Ascending aorta (tissue), 2 donors: Measurements from ENCODE around the gene CCND1. TPM values are rescaled to one million over a fixed set of nuclear protein-coding genes. Genes with fewer than 3 reads are reported as not detected.

ENCODE experiments used
- DNase-seq, 2 donors: peaks; one replicate each; pipeline ENCODE4 v3.0.0-alpha.2; 2019; ENCODE audit warnings: low spot score in 2 of 2
- H3K27ac ChIP-seq, 2 donors: fragments of 200-600 bp; sonication (generic); one replicate each; pipeline ENCODE4 v1.5.1; 2016 to 2017; ENCODE audit warnings: mild to moderate bottlenecking in 1 of 2
- H3K27me3 ChIP-seq: fragments of 200-600 bp; sonication (generic); one replicate; pipeline ENCODE4 v1.5.1; 2017
- H3K36me3 ChIP-seq, 2 donors: fragments of 200-600 bp; sonication (generic); one replicate each; pipeline ENCODE4 v1.5.1; 2016
- H3K4me1 ChIP-seq, 2 donors: fragments of 200-600 bp; sonication (generic); one replicate each; pipeline ENCODE4 v1.5.1; 2016 to 2017; ENCODE audit warnings: mild to moderate bottlenecking in 1 of 2
- H3K4me3 ChIP-seq, 2 donors: fragments of 200-600 bp; sonication (generic); one replicate each; pipeline ENCODE4 v1.5.1; 2016 to 2017; ENCODE audit warnings: mild to moderate bottlenecking in 1 of 2
- H3K9me3 ChIP-seq, 2 donors: fragments of 200-600 bp; sonication (generic); one replicate each; pipeline ENCODE4 v1.5.1; 2016
- CTCF ChIP-seq, 3 experiments: fragments of 200-600 bp in 2 of 3; fragments of 450-650 bp in 1 of 3; sonication (generic) in 2 of 3; IDR thresholded peaks; one replicate each; pipeline ENCODE4 v1.5.1; 2016 to 2019; ENCODE audit warnings: antibody characterized with exemption in 3 of 3, mild to moderate bottlenecking in 1 of 3, moderate library complexity in 1 of 3
- intact Hi-C: fragments of 100-400 bp; cut with DNase I; formaldehyde crosslinking; loops from one replicate; pipeline ENCODE4 v1.15.1; 2023
- total RNA-seq: library from RNA; depleted of rRNA; stranded (reverse); fragments of >200 nt; gene quantifications from one replicate; pipeline ENCODE4 v1.1.0, GENCODE V29; 2016

CCND1 gene
- total RNA-seq, 1 donor from 2014 or later = 90.6 TPM

- TF ChIP-seq CTCF (IDR thresholded peaks at IDR 0.05) = peak; percentile 77 to 98 (median 91)
- H3K36me3 ChIP-seq = peaks cover 5 to 18% of the 10 kb centered on the region in 2 donors
- peaks cover 10 to 35% of the 10 kb centered on the region in 2 donors for H3K4me1 ChIP-seq
- peak overlapping the region; percentile 88 for H3K4me3 ChIP-seq
- no peaks in the 10 kb centered on the region for H3K27me3 ChIP-seq
- peak in 1 of 2 donors; percentile 86 for DNase-seq
- H3K9me3 ChIP-seq = no peaks in the 10 kb centered on the region
- intact Hi-C loops = loop anchor here (1.0 to 5.0 kb wide), 8 partner anchors 146 to 801 kb away; partner anchors contain the start of gene CPT1A
- H3K27ac ChIP-seq = peak overlapping the region; percentile 77 to 84
Observed at GRCh38 chr11:69642913-69643632, 2.1 kb downstream of the CCND1 start.

DNA sequence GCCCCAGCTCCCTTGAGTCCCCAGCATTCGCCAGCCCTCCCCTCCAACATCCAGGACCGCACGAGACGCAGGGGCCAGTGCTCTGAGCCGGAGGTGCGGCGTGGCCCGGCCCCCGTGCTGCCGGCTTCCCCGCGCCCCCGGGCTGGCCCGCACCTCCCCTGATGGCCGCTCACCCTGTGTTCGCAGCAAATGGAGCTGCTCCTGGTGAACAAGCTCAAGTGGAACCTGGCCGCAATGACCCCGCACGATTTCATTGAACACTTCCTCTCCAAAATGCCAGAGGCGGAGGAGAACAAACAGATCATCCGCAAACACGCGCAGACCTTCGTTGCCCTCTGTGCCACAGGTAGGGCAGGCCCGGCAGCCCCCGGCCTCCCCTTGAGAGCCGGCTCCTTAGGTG is 2.7 kb downstream of the CCND1 start:
- no peaks in the 10 kb centered on the region for H3K27me3 ChIP-seq
- H3K4me1 ChIP-seq = peaks cover 5 to 30% of the 10 kb centered on the region in 2 donors

GRCh38 chr11:69644071-69644961 is 3.4 kb downstream of the CCND1 start:
- Histone ChIP-seq H3K27ac (peak overlapping the region; percentile 47 to 49), H3K27me3 (no peaks in the 10 kb centered on the region), H3K4me3 (peak overlapping the region; percentile 88), H3K9me3 (no peaks in the 10 kb centered on the region), H3K36me3 (peaks cover 11 to 31% of the 10 kb centered on the region in 2 donors), H3K4me1 (peaks cover 5 to 28% of the 10 kb centered on the region in 2 donors)
- peak in 1 of 2 donors; percentile 76 for DNase-seq
- intact Hi-C loops = loop anchor here (2.0 to 5.0 kb wide), 3 partner anchors 26 to 802 kb away; partner anchors contain the start of gene CPT1A
- TF ChIP-seq CTCF (IDR thresholded peaks at IDR 0.05) = peak; percentile 19 to 38 (median 37)

More for the DNA sequence above, 2.7 kb downstream of the CCND1 start:
- intact Hi-C loops = loop anchor here (1.0 to 5.0 kb wide), 9 partner anchors 27 to 801 kb away; partner anchors contain the start of gene CPT1A
- no peak for DNase-seq
- peak overlapping the region; percentile 88 for H3K4me3 ChIP-seq
- H3K27ac ChIP-seq = peak overlapping the region; percentile 33 to 49
- no peaks in the 10 kb centered on the region for H3K9me3 ChIP-seq
- H3K36me3 ChIP-seq = peaks cover 10 to 24% of the 10 kb centered on the region in 2 donors
- no peak for TF ChIP-seq CTCF (IDR thresholded peaks at IDR 0.05)

GRCh38 chr11:69644962-69645675 is 4.2 kb downstream of the CCND1 start:
- peak overlapping the region; percentile 47 to 49 for H3K27ac ChIP-seq
- DNase-seq = no peak
- no peak overlapping the region for H3K4me3 ChIP-seq
- intact Hi-C loops = loop anchor here (2.0 to 5.0 kb wide), 3 partner anchors 26 to 803 kb away; partner anchors contain the start of gene CPT1A
- H3K9me3 ChIP-seq = no peaks in the 10 kb centered on the region
- H3K4me1 ChIP-seq = peaks cover 5 to 23% of the 10 kb centered on the region in 2 donors
- peaks cover 16 to 39% of the 10 kb centered on the region in 2 donors for H3K36me3 ChIP-seq
- H3K27me3 ChIP-seq = no peaks in the 10 kb centered on the region
- no peak for TF ChIP-seq CTCF (IDR thresholded peaks at IDR 0.05)
